Activated T-helper 2 cell treated with anti-CD3 and anti-CD28 coated beads, Interferon-gamma antibody, Interleukin-2, Interleukin-4, amounts not matched to agents 10 μg/mL and 5 μg/mL and 100 μg/mL, durations not matched to agents 14 hours and 24 hours and 36 hours (primary cell): ENCODE data around the gene TLL1. TPM values are rescaled to one million over a fixed set of nuclear protein-coding genes. Genes with fewer than 3 reads are reported as not detected.

Experiments used
- DNase-seq: peaks from one replicate; pipeline ENCODE4 v3.0.0; 2021; ENCODE audit warnings: low spot score
- H3K27ac Mint-ChIP-seq: one replicate; pipeline ENCODE4 v1.8.0; 2021; ENCODE audit warnings: mixed read lengths
- H3K27me3 Mint-ChIP-seq: one replicate; pipeline ENCODE4 v1.8.0; 2021; ENCODE audit warnings: low read depth, mixed read lengths
- H3K36me3 Mint-ChIP-seq: one replicate; pipeline ENCODE4 v1.8.0; 2021; ENCODE audit warnings: low read depth, mixed read lengths
- H3K4me1 Mint-ChIP-seq: one replicate; pipeline ENCODE4 v1.8.0; 2021; ENCODE audit warnings: low read depth, mixed read lengths
- H3K4me3 Mint-ChIP-seq: one replicate; pipeline ENCODE4 v1.8.0; 2021; ENCODE audit warnings: low read depth, mild to moderate bottlenecking, moderate library complexity, mixed read lengths
- H3K9me3 Mint-ChIP-seq: one replicate; pipeline ENCODE4 v1.8.0; 2021; ENCODE audit warnings: mixed read lengths
- intact Hi-C: fragments of 100-400 bp; cut with micrococcal nuclease; formaldehyde crosslinking; loops from one replicate; pipeline ENCODE4 v1.15.1; 2023
- total RNA-seq: library from RNA; stranded (reverse); gene quantifications from 2 replicates; pipeline ENCODE4 v1.2.3, GENCODE V29; 2022

Gene TLL1
- total RNA-seq, 1 donor from 2014 or later = not detected

- Mint-ChIP-seq H3K27me3 (no peaks in the 10 kb centered on the region), H3K4me3 (no peak overlapping the region), H3K36me3 (no peaks in the 10 kb centered on the region), H3K4me1 (no peaks in the 10 kb centered on the region), H3K27ac (no peak overlapping the region), H3K9me3 (no peaks in the 10 kb centered on the region)
- DNase-seq = no peak
- intact Hi-C loops = no loop called here
Measured at GRCh38 chr4:165915215-165915614, 42.2 kb downstream of the TLL1 start.

- Mint-ChIP-seq H3K4me3 (no peak overlapping the region), H3K4me1 (no peaks in the 10 kb centered on the region), H3K36me3 (no peaks in the 10 kb centered on the region), H3K9me3 (no peaks in the 10 kb centered on the region), H3K27me3 (no peaks in the 10 kb centered on the region), H3K27ac (no peak overlapping the region)
- DNase-seq = no peak
- intact Hi-C loops = no loop called here
Measured at GRCh38 chr4:165921546-165921945, 48.5 kb downstream of the TLL1 start.

DNA sequence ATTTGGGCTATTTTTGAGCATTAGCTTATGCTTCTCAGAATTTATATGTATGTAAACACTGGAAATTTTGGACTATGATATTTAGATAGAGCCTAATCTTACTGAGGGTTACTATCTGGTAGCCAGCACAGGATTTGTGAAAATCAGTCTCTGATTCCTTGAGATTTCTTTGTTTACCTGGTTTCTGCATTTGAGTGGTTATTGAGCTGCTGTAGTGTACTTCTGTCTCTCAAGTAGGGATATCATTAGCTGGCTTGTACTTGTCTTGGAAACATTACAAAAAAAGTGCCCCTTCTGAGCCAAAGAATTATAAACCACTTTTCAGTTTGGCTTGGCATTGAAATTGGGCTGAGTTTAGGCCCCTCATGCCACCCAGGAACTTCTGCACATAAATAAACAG, 49.7 kb downstream of the TLL1 start:
- DNase-seq = no peak
- H3K4me1 Mint-ChIP-seq = no peaks in the 10 kb centered on the region
- no peaks in the 10 kb centered on the region for H3K9me3 Mint-ChIP-seq
- no peaks in the 10 kb centered on the region for H3K27me3 Mint-ChIP-seq
- intact Hi-C loops = no loop called here
- H3K36me3 Mint-ChIP-seq = no peaks in the 10 kb centered on the region
- no peak overlapping the region for H3K4me3 Mint-ChIP-seq
- H3K27ac Mint-ChIP-seq = no peak overlapping the region

GRCh38 chr4:165926307-165926706, 53.3 kb downstream of the TLL1 start:
- Mint-ChIP-seq H3K27me3 (no peaks in the 10 kb centered on the region), H3K4me1 (no peaks in the 10 kb centered on the region), H3K9me3 (no peaks in the 10 kb centered on the region), H3K4me3 (no peak overlapping the region), H3K27ac (no peak overlapping the region), H3K36me3 (no peaks in the 10 kb centered on the region)
- no peak for DNase-seq
- intact Hi-C loops = no loop called here

DNA sequence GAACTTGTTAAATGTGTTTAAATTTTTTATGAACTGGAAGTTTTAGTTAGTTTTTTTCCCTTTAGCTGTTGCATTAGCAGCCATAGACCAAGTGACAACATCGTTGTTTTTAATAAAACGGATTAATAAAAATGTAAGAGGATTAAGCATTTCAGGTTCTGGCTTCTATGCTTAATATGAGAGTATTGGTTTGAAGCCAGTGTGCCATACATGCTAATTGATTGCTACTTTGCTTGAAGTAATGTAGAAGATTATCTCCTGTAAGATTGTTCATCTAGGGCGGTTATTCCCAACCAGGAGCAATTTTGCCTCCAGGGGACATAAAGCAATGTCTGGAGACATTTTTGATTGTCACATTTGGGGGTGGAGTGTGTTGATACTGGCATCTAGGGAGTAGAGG, 54.3 kb downstream of the TLL1 start:
- Mint-ChIP-seq H3K4me1 (no peaks in the 10 kb centered on the region), H3K9me3 (no peaks in the 10 kb centered on the region), H3K36me3 (no peaks in the 10 kb centered on the region), H3K27me3 (no peaks in the 10 kb centered on the region), H3K27ac (no peak overlapping the region), H3K4me3 (no peak overlapping the region)
- intact Hi-C loops = no loop called here
- no peak for DNase-seq

GRCh38 chr4:165927815-165928214, 54.8 kb downstream of the TLL1 start:
- Mint-ChIP-seq H3K4me1 (no peaks in the 10 kb centered on the region), H3K9me3 (no peaks in the 10 kb centered on the region), H3K27me3 (no peaks in the 10 kb centered on the region), H3K4me3 (no peak overlapping the region), H3K27ac (no peak overlapping the region), H3K36me3 (no peaks in the 10 kb centered on the region)
- no peak for DNase-seq
- intact Hi-C loops = no loop called here

- Mint-ChIP-seq H3K36me3 (no peaks in the 10 kb centered on the region), H3K4me1 (no peaks in the 10 kb centered on the region), H3K9me3 (no peaks in the 10 kb centered on the region), H3K4me3 (no peak overlapping the region), H3K27ac (no peak overlapping the region), H3K27me3 (no peaks in the 10 kb centered on the region)
- intact Hi-C loops = no loop called here
- DNase-seq = no peak
Measured at GRCh38 chr4:165928601-165929000, 55.6 kb downstream of the TLL1 start.

- Mint-ChIP-seq H3K4me3 (no peak overlapping the region), H3K4me1 (no peaks in the 10 kb centered on the region), H3K27ac (no peak overlapping the region), H3K9me3 (no peaks in the 10 kb centered on the region), H3K27me3 (no peaks in the 10 kb centered on the region), H3K36me3 (no peaks in the 10 kb centered on the region)
- intact Hi-C loops = no loop called here
- DNase-seq = no peak
Measured at GRCh38 chr4:165929662-165930061, 56.6 kb downstream of the TLL1 start.

DNA sequence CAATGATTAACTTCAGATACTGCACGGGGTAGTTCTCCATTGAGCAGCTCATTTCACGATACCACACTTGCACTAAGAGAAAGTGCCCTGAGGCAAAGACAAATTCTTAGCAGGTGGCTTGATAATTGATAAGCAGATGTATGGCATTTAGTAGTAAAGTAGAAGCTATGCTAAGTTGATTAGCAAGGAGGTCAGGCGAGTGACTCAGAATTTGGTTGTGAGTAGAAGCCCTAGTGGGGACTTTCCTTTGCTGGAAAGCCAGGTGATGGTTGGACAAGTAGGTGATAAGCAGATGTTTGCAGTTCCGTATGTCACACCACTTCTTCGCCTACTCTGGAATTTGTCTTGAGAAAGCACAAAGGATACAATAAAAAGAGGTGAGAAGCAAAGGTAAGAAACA, 58.7 kb downstream of the TLL1 start:
- Mint-ChIP-seq H3K9me3 (no peaks in the 10 kb centered on the region), H3K4me3 (no peak overlapping the region), H3K4me1 (no peaks in the 10 kb centered on the region), H3K36me3 (no peaks in the 10 kb centered on the region), H3K27me3 (no peaks in the 10 kb centered on the region), H3K27ac (no peak overlapping the region)
- intact Hi-C loops = no loop called here
- no peak for DNase-seq

- Mint-ChIP-seq H3K9me3 (no peaks in the 10 kb centered on the region), H3K4me1 (no peaks in the 10 kb centered on the region), H3K36me3 (no peaks in the 10 kb centered on the region), H3K27me3 (no peaks in the 10 kb centered on the region), H3K27ac (no peak overlapping the region), H3K4me3 (no peak overlapping the region)
- intact Hi-C loops = no loop called here
- DNase-seq = no peak
Measured at GRCh38 chr4:165944900-165945299, 71.9 kb downstream of the TLL1 start.

- Mint-ChIP-seq H3K27me3 (no peaks in the 10 kb centered on the region), H3K36me3 (no peaks in the 10 kb centered on the region), H3K27ac (no peak overlapping the region), H3K4me1 (no peaks in the 10 kb centered on the region), H3K4me3 (no peak overlapping the region), H3K9me3 (no peaks in the 10 kb centered on the region)
- intact Hi-C loops = no loop called here
- no peak for DNase-seq
Measured at GRCh38 chr4:165945991-165946390, 73.0 kb downstream of the TLL1 start.

DNA sequence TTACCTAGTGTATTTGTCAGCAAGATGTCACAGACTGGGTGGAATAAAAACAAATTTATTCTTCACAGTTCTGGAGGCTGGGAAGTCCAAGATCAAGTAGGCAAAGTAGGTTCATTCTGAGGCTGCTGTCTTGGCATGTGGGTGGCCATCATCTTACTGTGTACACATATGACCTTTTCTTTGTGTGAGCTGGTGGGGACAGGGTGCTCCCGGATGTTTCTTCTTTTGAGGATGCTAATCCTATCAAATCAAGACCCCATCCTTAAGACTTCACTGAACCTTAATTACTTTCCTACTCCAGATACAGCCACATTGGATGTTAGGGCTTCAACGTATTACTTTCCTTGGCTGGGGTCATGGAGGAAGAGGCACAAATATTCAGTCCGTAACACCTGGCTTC, 74.0 kb downstream of the TLL1 start:
- no peak overlapping the region for H3K27ac Mint-ChIP-seq
- no peaks in the 10 kb centered on the region for H3K27me3 Mint-ChIP-seq
- no peak for DNase-seq
- H3K9me3 Mint-ChIP-seq = no peaks in the 10 kb centered on the region
- no peak overlapping the region for H3K4me3 Mint-ChIP-seq
- H3K36me3 Mint-ChIP-seq = no peaks in the 10 kb centered on the region
- H3K4me1 Mint-ChIP-seq = no peaks in the 10 kb centered on the region
- intact Hi-C loops = no loop called here

- H3K9me3 Mint-ChIP-seq = peaks cover 9% of the 10 kb centered on the region
- intact Hi-C loops = no loop called here
- H3K4me3 Mint-ChIP-seq = no peak overlapping the region
- no peak overlapping the region for H3K27ac Mint-ChIP-seq
- H3K36me3 Mint-ChIP-seq = no peaks in the 10 kb centered on the region
- H3K27me3 Mint-ChIP-seq = no peaks in the 10 kb centered on the region
- no peak for DNase-seq
- no peaks in the 10 kb centered on the region for H3K4me1 Mint-ChIP-seq
Measured at GRCh38 chr4:165953181-165953580, 80.1 kb downstream of the TLL1 start.

DNA sequence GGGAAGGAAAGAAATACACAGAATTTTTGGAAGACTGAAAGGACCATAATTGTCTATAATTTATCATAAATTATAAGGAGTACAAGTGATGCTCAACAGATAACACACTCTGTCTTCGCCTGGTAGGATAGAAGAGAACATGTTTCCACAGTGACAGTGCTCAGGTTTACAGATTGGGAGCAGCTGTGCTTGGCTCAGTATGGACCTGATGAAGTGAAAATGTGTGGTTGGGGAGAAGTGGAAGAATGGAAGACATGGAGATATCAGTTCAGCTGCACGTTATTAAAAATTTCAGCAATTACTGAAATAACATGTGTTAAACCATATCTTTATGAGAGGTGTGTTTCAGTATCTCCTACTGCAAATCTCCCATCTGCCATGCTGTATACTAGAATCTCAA, 90.6 kb downstream of the TLL1 start:
- H3K4me1 Mint-ChIP-seq = no peaks in the 10 kb centered on the region
- H3K27ac Mint-ChIP-seq = no peak overlapping the region
- no peak overlapping the region for H3K4me3 Mint-ChIP-seq
- H3K27me3 Mint-ChIP-seq = no peaks in the 10 kb centered on the region
- no peak for DNase-seq
- peaks cover 19% of the 10 kb centered on the region for H3K9me3 Mint-ChIP-seq
- no peaks in the 10 kb centered on the region for H3K36me3 Mint-ChIP-seq
- intact Hi-C loops = no loop called here
